ENCODE results near the gene RRP15. TPM values are rescaled to one million over a fixed set of nuclear protein-coding genes. Genes with fewer than 3 reads are reported as not detected.
"Not testable (repeated sequence)": the region's sequence is repeated elsewhere in the genome, so short reads cannot be mapped to it uniquely, and the experiment has no call there.

RRP15 gene
- total RNA-seq, 1 experiment from 2014 or later: 25.5 TPM

DNA sequence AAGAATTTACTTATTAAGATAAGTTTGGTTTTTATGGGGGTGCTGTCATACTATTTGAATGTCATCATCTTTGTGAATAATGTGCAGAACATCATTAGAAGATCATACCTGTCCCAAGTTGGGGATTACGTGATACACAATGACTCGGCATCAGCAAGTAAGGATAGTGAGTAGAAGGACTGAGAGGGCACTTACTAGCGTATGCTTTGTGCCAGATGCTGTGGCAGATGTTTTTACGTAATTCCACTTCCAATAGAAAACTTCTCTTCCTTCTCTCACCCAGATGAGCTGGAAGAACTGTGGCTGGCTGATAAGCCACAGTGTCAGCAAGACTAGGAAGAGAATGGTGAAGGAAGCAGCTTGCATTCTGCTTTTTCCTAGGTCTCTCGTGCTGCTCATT, 32.0 kb downstream of the RRP15 start (continued):
- TF ChIP-seq SP1 (IDR thresholded peaks at IDR 0.05; ENCODE audit: low read depth) (no peak), CEBPB (IDR thresholded peaks at IDR 0.05; ENCODE audit: low read depth) (no peak), ZNF274 (IDR thresholded peaks at IDR 0.05; ENCODE audit: low read depth, low read length) (no peak), EZH2 (IDR thresholded peaks at IDR 0.05) (no peak), SIN3A (IDR thresholded peaks at IDR 0.05; ENCODE audit: low read depth) (no peak)
- TF ChIP-seq, protein P1, sequence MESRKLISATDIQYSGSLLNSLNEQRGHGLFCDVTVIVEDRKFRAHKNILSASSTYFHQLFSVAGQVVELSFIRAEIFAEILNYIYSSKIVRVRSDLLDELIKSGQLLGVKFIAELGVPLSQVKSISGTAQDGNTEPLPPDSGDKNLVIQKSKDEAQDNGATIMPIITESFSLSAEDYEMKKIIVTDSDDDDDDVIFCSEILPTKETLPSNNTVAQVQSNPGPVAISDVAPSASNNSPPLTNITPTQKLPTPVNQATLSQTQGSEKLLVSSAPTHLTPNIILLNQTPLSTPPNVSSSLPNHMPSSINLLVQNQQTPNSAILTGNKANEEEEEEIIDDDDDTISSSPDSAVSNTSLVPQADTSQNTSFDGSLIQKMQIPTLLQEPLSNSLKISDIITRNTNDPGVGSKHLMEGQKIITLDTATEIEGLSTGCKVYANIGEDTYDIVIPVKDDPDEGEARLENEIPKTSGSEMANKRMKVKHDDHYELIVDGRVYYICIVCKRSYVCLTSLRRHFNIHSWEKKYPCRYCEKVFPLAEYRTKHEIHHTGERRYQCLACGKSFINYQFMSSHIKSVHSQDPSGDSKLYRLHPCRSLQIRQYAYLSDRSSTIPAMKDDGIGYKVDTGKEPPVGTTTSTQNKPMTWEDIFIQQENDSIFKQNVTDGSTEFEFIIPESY (IDR thresholded peaks at IDR 0.05; ENCODE audit: extremely low read depth, insufficient replicate concordance, low read length): no peak

DNA sequence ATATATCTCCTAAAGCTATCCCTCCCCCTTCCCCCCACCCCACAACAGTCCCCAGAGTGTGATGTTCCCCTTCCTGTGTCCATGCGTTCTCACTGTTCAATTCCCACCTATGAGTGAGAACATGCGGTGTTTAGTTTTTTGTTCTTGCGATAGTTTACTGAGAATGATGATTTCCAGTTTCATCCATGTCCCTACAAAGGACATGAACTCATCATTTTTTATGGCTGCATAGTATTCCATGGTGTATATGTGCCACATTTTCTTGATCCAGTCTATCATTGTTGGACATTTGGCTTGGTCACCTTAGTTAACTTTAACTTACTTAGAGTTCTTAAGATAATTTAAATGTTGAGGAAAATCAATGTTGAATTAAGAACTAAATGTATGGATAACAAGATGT, 35.1 kb downstream of the RRP15 start:
- CTCF ChIA-PET; H3K9me2 ChIP-seq (ENCODE audit: insufficient read depth); H2AFZ ChIP-seq (ENCODE audit: low read depth, low read length, poor library complexity, severe bottlenecking); H3K4me1 ChIP-seq (ENCODE audit: control insufficient read depth in 1 of 2, insufficient read depth in 2 of 2, low read length in 2 of 2); RAD21 ChIA-PET (ENCODE audit: low non-redundant PET in 1 of 2, low total read pairs in 2 of 2, uncharacterized antibody in 2 of 2, unreplicated experiment in 2 of 2); H3K27ac ChIP-seq (ENCODE audit: low read depth, low read length); POLR2A ChIA-PET; H3K4me3 ChIP-seq (replicated peaks in 1 of 2; ENCODE audit: low read depth in 1 of 2, low read length in 2 of 2); DNase-seq (ENCODE audit: low read depth, low spot score); H3K79me2 ChIP-seq (ENCODE audit: insufficient read depth, low read length); H3K4me2 ChIP-seq (ENCODE audit: low read length); H3K9me3 ChIP-seq (ENCODE audit: control insufficient read depth in 1 of 2, insufficient read depth in 1 of 2, low read depth in 1 of 2, low read length in 2 of 2); ATAC-seq; H3K36me3 ChIP-seq (ENCODE audit: control insufficient read depth in 1 of 2, insufficient read depth in 2 of 2, low read length in 2 of 2); H3K27me3 ChIP-seq (ENCODE audit: insufficient read depth, low read length); BruUV-seq (replicated peaks); intact Hi-C loops (cut with micrococcal nuclease); H4K20me1 ChIP-seq (ENCODE audit: insufficient read depth); H3K9ac ChIP-seq (ENCODE audit: low read length): not testable (repeated sequence)

DNA sequence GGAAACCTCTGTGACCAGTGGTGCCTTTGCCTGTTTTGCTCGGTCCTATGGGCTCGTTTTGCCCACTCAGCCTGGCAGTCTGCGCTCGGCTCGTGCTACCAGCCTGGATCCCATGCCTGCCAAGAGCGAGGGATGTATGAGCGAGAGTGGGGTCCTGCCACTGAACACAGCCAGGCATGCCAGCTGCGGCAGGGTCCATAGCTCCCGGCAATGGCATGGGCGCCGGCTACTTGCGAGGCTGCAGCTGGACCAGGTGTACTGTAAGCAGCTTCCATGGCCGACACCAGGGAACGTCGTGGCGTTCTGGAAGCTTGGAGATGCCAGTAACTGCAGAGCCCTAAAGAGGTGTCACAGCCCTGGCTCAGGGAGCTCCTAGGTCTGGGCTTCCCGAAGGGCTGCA, 37.7 kb downstream of the RRP15 start:
- no peak overlapping the region for H3K4me2 ChIP-seq (ENCODE audit: low read length)
- ChIA-PET POLR2A (no interaction called here), CTCF (no interaction called here), RAD21 (ENCODE audit: low non-redundant PET in 1 of 2, low total read pairs in 2 of 2, uncharacterized antibody in 2 of 2, unreplicated experiment in 2 of 2) (no interaction called here)
- H4K20me1 ChIP-seq (ENCODE audit: insufficient read depth): 0 out of 2 replicates have a peak, but pooled peaks cover 4% of the 10 kb centered on the region
- H3K36me3 ChIP-seq (ENCODE audit: control insufficient read depth in 1 of 2, insufficient read depth in 2 of 2, low read length in 2 of 2): peaks cover 2 to 4% of the 10 kb centered on the region in 2 experiments; a peak in 1 of 4 replicates
- no TSS peak for BruUV-seq (replicated peaks)
- no peaks in the 10 kb centered on the region for H3K4me1 ChIP-seq (ENCODE audit: control insufficient read depth in 1 of 2, insufficient read depth in 2 of 2, low read length in 2 of 2)
- no peak for DNase-seq (ENCODE audit: low read depth, low spot score)
- H3K9ac ChIP-seq (ENCODE audit: low read length): no peak overlapping the region
- no peaks in the 10 kb centered on the region; the same call in none of the 2 replicates for H3K79me2 ChIP-seq (ENCODE audit: insufficient read depth, low read length)
- intact Hi-C loops (cut with micrococcal nuclease): no loop called here
- H2AFZ ChIP-seq (ENCODE audit: low read depth, low read length, poor library complexity, severe bottlenecking): no peak overlapping the region
- H3K27me3 ChIP-seq (ENCODE audit: insufficient read depth, low read length): no peaks in the 10 kb centered on the region
- no peak overlapping the region for H3K4me3 ChIP-seq (replicated peaks in 1 of 2; ENCODE audit: low read depth in 1 of 2, low read length in 2 of 2)
- H3K9me2 ChIP-seq (ENCODE audit: insufficient read depth): no peaks in the 10 kb centered on the region
- no peaks in the 10 kb centered on the region for H3K9me3 ChIP-seq (ENCODE audit: control insufficient read depth in 1 of 2, insufficient read depth in 1 of 2, low read depth in 1 of 2, low read length in 2 of 2)
- ATAC-seq: no peak
- no peak overlapping the region for H3K27ac ChIP-seq (ENCODE audit: low read depth, low read length)
- TF ChIP-seq TCF7L2 (IDR thresholded peaks at IDR 0.05; ENCODE audit: borderline replicate concordance, extremely low read depth, insufficient read depth, insufficient read length): no peak
- TF ChIP-seq YY1 (IDR thresholded peaks at IDR 0.05; ENCODE audit: extremely low read depth, insufficient replicate concordance, low read depth, low read length): no peak
- no peak for TF ChIP-seq SP1 (IDR thresholded peaks at IDR 0.05; ENCODE audit: low read depth)
- TF ChIP-seq RAD21 (IDR thresholded peaks at IDR 0.05; ENCODE audit: low read depth): no peak
- TF ChIP-seq, protein P2, sequence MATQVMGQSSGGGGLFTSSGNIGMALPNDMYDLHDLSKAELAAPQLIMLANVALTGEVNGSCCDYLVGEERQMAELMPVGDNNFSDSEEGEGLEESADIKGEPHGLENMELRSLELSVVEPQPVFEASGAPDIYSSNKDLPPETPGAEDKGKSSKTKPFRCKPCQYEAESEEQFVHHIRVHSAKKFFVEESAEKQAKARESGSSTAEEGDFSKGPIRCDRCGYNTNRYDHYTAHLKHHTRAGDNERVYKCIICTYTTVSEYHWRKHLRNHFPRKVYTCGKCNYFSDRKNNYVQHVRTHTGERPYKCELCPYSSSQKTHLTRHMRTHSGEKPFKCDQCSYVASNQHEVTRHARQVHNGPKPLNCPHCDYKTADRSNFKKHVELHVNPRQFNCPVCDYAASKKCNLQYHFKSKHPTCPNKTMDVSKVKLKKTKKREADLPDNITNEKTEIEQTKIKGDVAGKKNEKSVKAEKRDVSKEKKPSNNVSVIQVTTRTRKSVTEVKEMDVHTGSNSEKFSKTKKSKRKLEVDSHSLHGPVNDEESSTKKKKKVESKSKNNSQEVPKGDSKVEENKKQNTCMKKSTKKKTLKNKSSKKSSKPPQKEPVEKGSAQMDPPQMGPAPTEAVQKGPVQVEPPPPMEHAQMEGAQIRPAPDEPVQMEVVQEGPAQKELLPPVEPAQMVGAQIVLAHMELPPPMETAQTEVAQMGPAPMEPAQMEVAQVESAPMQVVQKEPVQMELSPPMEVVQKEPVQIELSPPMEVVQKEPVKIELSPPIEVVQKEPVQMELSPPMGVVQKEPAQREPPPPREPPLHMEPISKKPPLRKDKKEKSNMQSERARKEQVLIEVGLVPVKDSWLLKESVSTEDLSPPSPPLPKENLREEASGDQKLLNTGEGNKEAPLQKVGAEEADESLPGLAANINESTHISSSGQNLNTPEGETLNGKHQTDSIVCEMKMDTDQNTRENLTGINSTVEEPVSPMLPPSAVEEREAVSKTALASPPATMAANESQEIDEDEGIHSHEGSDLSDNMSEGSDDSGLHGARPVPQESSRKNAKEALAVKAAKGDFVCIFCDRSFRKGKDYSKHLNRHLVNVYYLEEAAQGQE (IDR thresholded peaks at IDR 0.05; ENCODE audit: low read depth): no peak
- TF ChIP-seq POLR2AphosphoS5 (IDR thresholded peaks at IDR 0.05; ENCODE audit: low read depth, low read length): no peak
- no peak for TF ChIP-seq SIN3A (IDR thresholded peaks at IDR 0.05; ENCODE audit: low read depth)
- no peak for TF ChIP-seq ELF1 (IDR thresholded peaks at IDR 0.05; ENCODE audit: borderline replicate concordance, low read depth)
- no peak for TF ChIP-seq EGR1 (IDR thresholded peaks at IDR 0.05; ENCODE audit: low read depth)
